ENCODE data around the gene ENOSF1.

Gene ENOSF1

DNA sequence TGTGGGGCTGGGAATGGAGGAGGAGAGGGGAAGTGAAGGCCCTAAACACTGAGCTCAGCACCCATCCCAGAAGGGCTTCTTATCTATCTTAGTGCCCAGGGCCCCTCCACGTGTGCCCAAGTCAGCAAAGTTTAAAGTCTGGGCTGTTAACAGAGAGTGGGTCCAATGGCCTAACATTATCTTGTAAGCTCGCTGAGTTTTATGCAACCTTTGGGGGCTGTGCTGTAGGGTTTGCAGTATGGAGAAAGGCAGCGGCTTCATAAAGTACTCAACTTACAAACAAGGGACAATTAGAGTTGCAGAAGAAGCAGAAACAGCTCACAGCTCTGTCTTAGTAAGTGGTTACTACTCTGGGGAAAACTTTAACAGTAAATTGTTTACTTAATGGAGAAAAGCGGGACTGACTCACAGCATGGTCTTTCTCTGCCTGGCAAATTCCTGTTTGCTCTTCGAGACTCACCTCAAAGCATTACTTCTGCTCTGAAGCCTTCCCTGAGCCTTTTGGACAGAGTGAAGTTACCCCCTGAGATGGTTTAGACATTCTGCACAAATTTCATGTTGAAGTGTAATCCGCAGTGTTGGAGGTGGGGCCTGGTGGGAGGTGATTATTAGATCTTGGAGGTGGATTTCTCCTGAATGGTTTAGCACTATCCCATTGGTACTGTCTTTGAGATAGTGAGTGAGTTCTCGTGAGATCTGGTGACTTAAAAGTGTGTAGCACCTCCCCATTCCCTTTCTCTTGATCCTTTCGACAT, 9.0 kb downstream of the ENOSF1 start:
- TF ChIP-seq, protein P1, sequence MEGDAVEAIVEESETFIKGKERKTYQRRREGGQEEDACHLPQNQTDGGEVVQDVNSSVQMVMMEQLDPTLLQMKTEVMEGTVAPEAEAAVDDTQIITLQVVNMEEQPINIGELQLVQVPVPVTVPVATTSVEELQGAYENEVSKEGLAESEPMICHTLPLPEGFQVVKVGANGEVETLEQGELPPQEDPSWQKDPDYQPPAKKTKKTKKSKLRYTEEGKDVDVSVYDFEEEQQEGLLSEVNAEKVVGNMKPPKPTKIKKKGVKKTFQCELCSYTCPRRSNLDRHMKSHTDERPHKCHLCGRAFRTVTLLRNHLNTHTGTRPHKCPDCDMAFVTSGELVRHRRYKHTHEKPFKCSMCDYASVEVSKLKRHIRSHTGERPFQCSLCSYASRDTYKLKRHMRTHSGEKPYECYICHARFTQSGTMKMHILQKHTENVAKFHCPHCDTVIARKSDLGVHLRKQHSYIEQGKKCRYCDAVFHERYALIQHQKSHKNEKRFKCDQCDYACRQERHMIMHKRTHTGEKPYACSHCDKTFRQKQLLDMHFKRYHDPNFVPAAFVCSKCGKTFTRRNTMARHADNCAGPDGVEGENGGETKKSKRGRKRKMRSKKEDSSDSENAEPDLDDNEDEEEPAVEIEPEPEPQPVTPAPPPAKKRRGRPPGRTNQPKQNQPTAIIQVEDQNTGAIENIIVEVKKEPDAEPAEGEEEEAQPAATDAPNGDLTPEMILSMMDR (conservative IDR thresholded peaks at IDR 0.05): no peak
- H3K27ac ChIP-seq: no peak overlapping the region

GRCh38 chr18:697800-698199, 14.6 kb downstream of the ENOSF1 start:
- TF ChIP-seq, protein P1 (conservative IDR thresholded peaks at IDR 0.05): no peak
- H3K27ac ChIP-seq: no peak overlapping the region

- TF ChIP-seq, protein P1 (conservative IDR thresholded peaks at IDR 0.05): no peak
Measured at GRCh38 chr18:697012-697411, 15.4 kb downstream of the ENOSF1 start.

DNA sequence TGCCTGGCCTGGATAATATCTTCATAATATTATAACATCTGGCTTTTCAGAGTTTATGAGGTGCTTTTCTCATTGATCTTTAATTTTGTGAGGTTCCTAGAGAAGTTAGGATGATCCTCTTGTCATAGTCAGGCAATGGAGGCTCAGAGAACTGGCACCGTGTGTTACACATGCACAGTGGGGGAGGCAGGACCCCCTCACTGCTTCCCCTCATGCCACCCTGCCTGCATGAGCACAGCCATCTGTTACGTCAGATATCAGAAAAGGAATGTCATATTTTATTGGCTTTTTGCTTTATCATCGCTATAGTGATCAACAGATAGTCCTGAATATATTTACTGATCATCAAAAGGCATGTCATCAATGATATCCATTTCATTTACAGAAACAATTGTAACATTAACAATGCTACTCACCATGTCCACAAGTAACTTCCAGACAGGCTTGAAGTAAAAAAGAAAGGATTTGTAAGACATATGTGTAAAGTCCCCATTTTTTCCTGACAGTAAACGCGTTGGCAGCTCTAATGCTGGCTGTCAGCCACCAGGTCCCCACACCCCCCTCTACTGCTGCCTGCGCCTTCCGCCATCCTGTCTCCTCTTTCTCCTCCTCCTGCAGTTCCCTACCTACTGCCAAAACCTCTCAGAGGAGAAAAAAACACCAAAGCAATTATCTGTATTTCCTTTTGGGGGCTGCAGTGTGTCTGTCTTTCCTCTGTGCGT, 18.8 kb downstream of the ENOSF1 start:
- no peak overlapping the region for H3K27ac ChIP-seq

More at GRCh38 chr18:697012-697411, 15.4 kb downstream of the ENOSF1 start:
- H3K27ac ChIP-seq: no peak overlapping the region

GRCh38 chr18:692824-693223, 19.6 kb downstream of the ENOSF1 start:
- H3K27ac ChIP-seq: no peak overlapping the region
- TF ChIP-seq, protein P1 (conservative IDR thresholded peaks at IDR 0.05): no peak

More for the DNA sequence above, 18.8 kb downstream of the ENOSF1 start:
- TF ChIP-seq, protein P1 (conservative IDR thresholded peaks at IDR 0.05): no peak

DNA sequence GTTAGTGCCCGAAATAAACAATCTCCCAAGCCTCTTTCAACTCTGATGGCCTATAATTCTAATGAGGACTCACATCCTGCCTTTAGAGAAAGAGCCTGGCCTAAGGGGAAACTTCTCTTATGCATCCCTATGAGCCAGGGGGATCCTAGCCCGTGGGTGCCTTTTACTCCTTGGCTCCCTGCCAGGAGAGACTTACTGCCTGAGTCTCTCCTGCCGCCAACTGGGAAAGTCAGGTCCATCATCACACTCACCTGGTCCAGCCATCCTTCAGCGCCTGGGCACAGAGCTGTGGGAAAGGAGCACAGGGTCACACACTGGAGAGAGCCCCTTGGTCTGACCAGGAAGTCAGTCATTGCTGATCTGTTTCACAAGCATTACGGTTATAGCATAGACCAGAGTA, 24.1 kb downstream of the ENOSF1 start:
- TF ChIP-seq, protein P1 (conservative IDR thresholded peaks at IDR 0.05): no peak
- no peak overlapping the region for H3K27ac ChIP-seq

DNA sequence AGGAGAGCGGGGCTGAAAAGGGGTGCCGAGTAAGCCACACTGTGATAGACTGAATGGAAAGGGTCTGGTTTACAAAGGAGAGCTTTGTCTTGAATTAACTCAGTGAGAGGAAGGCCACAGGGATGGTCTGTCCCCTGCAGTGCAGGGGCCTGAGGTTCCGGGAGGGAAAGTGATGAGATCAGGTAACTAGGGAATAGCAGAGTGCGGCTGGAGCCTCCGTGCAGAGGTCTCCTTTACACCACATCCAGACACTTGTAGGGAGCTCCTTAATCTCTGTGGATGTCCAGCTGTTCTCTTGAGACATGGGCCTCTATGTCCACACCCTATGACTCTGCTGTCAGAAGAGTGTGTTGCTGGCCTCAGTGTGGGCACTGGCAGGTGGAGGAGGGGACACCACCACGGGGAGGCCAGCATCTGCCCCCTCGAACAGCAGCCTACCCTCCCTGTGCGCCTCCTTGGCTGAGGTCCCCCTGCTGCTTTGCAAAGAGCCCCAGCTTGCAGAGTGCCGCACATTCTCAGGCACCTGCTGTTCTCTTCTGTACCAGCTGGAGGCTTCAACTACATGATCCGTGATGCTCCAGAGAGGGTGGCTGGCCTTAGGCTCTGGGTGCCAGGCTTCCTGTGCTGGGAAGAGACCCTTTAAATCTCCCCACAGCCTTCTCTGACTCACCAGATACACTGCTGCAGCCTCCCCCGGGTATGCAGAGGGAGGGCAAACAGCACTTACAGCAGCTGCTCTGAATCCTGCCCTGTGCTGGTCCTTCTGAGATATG, 25.9 kb downstream of the ENOSF1 start:
- TF ChIP-seq, protein P1 (conservative IDR thresholded peaks at IDR 0.05): no peak
- 0 out of 2 replicates have a peak overlapping the region, but pooled peaks have one; percentile 16 for H3K27ac ChIP-seq
